SK-N-SH (cell line): ENCODE measurements around the gene AANAT. TPM values are rescaled to one million over a fixed set of nuclear protein-coding genes. Genes with fewer than 3 reads are reported as not detected.

ENCODE experiments used
- CTCF ChIA-PET: fragments of 300-600, 350-600 bp; formaldehyde crosslinking; extraction: SDS; loops from one replicate; lab custom pipeline; 2021; lab: Yijun Ruan, JAX
- POLR2A ChIA-PET: fragments of 350-600 bp; sonication (Branson Sonifier 250); formaldehyde crosslinking; extraction: SDS; loops from one replicate; lab custom pipeline; 2020; ENCODE audit warnings: antibody characterized with exemption, inconsistent platforms; lab: Yijun Ruan, JAX
- DNase-seq: peaks from one replicate; pipeline ENCODE4 v3.0.0; 2012
- H2AFZ ChIP-seq: fragments of 200-600 bp; sonication (generic); 2 replicates; pipeline ENCODE4 v1.8.1; 2016; ENCODE audit warnings: antibody characterized with exemption, mild to moderate bottlenecking, low read depth
- H3F3A ChIP-seq: fragments of 200-600 bp; sonication (generic); replicated peaks from 2 replicates; pipeline ENCODE3; 2016; ENCODE audit warnings: antibody characterized with exemption, mild to moderate bottlenecking; ENCODE audit not compliant: insufficient read depth
- H3K27ac ChIP-seq, 2 experiments: fragments of 200-500 bp in 1 of 2; fragments of 200-600 bp in 1 of 2; sonication (Bioruptor generic) in 1 of 2; sonication (generic), shearing (Covaris generic) in 1 of 2; 2 replicates each; pipeline versions ENCODE4 v1.5.1 to v1.6.1; 2014 to 2016; ENCODE audit warnings: low read depth in 2 of 2, inconsistent platforms in 1 of 2, low read length in 1 of 2, mild to moderate bottlenecking in 1 of 2, mixed read lengths in 1 of 2
- H3K27me3 ChIP-seq: fragments of 200-600 bp; sonication (generic), shearing (Covaris generic); 2 replicates; pipeline ENCODE4 v1.6.1; 2016; ENCODE audit warnings: mixed run types; ENCODE audit not compliant: insufficient read depth
- H3K36me3 ChIP-seq, 2 experiments: fragments of 200-500 bp in 1 of 2; fragments of 200-600 bp in 1 of 2; sonication (Bioruptor generic) in 1 of 2; sonication (generic) in 1 of 2; replicated peaks in 1 of 2; 2 replicates each; pipeline versions ENCODE3 to v1.5.1; 2014 to 2016; ENCODE audit warnings: low read length in 1 of 2, mild to moderate bottlenecking in 1 of 2; ENCODE audit not compliant: insufficient read depth in 2 of 2, control insufficient read depth in 1 of 2
- H3K4me1 ChIP-seq, 2 experiments: fragments of 200-500 bp in 1 of 2; fragments of 200-600 bp in 1 of 2; sonication (Bioruptor generic) in 1 of 2; sonication (generic), shearing (Covaris generic) in 1 of 2; 2 replicates each; pipeline versions ENCODE4 v1.5.1 to v1.6.1; 2014 to 2016; ENCODE audit warnings: low read depth in 1 of 2, low read length in 1 of 2, mixed run types in 1 of 2; ENCODE audit not compliant: insufficient read depth in 2 of 2, control insufficient read depth in 1 of 2
- H3K4me2 ChIP-seq: fragments of 200-600 bp; sonication (generic), shearing (Covaris generic); 2 replicates; pipeline ENCODE4 v1.6.1; 2017; ENCODE audit warnings: mixed run types
- H3K4me3 ChIP-seq, 2 experiments: fragments of 200-500 bp in 1 of 2; fragments of 200-600 bp in 1 of 2; sonication (Bioruptor generic) in 1 of 2; sonication (generic), shearing (Covaris generic) in 1 of 2; 2 replicates each; pipeline versions ENCODE4 v1.5.1 to v1.8.1; 2014 to 2016; ENCODE audit warnings: low read depth in 2 of 2, inconsistent platforms in 1 of 2, low read length in 1 of 2, mild to moderate bottlenecking in 1 of 2, mixed read lengths in 1 of 2, moderate library complexity in 1 of 2
- H3K79me2 ChIP-seq: fragments of 200-600 bp; sonication (generic); 2 replicates; pipeline ENCODE4 v1.8.1; 2017; ENCODE audit warnings: mild to moderate bottlenecking; ENCODE audit not compliant: insufficient read depth
- H3K9ac ChIP-seq: fragments of 200-600 bp; sonication (generic); 2 replicates; pipeline ENCODE4 v1.6.1; 2017; ENCODE audit warnings: mixed run types
- H3K9me2 ChIP-seq: fragments of 200-600 bp; sonication (generic); 2 replicates; pipeline ENCODE4 v1.6.1; 2017; ENCODE audit warnings: mixed run types
- H3K9me3 ChIP-seq: fragments of 200-600 bp; sonication (generic); 2 replicates; pipeline ENCODE4 v1.6.1; 2017; ENCODE audit warnings: mixed run types, mild to moderate bottlenecking, moderate library complexity
- H4K20me1 ChIP-seq: fragments of 200-600 bp; sonication (generic); 2 replicates; pipeline ENCODE4 v1.6.1; 2017; ENCODE audit warnings: mild to moderate bottlenecking, mixed run types; ENCODE audit not compliant: insufficient read depth
- CTCF ChIP-seq: fragments of 200-600 bp; sonication (generic); IDR thresholded peaks from 2 replicates; pipeline ENCODE4 v1.6.1; 2017; ENCODE audit warnings: antibody characterized with exemption, mild to moderate bottlenecking, moderate library complexity
- EP300 ChIP-seq, 2 experiments: IDR thresholded peaks; 2 replicates each; pipeline versions ENCODE4 v1.4.0 to v1.6.1; 2012; ENCODE audit warnings: borderline replicate concordance in 1 of 2, low read depth in 1 of 2, low read length in 1 of 2
- EZH2phosphoT487 ChIP-seq: fragments of 200-600 bp; sonication (generic); IDR thresholded peaks from 2 replicates; pipeline ENCODE4 v1.6.1; 2017; ENCODE audit warnings: low read depth, mixed run types, mild to moderate bottlenecking, antibody characterized with exemption, moderate library complexity, borderline replicate concordance
- FOXJ3 ChIP-seq: sonication (generic); formaldehyde crosslinking; IDR thresholded peaks from 2 replicates; pipeline ENCODE4 v1.5.1; 2020; ENCODE audit warnings: mild to moderate bottlenecking, missing genetic modification reagents
- FOXM1 ChIP-seq: IDR thresholded peaks from 2 replicates; pipeline ENCODE4 v1.4.0; 2012; ENCODE audit warnings: low read depth, mild to moderate bottlenecking
- GATA2 ChIP-seq: sonication (generic); formaldehyde crosslinking; IDR thresholded peaks from 2 replicates; pipeline ENCODE4 v1.5.0; 2020; ENCODE audit warnings: mild to moderate bottlenecking, missing genetic modification reagents
- JUND ChIP-seq: IDR thresholded peaks from 2 replicates; pipeline ENCODE4 v1.4.0; 2012
- MXI1 ChIP-seq: IDR thresholded peaks from 2 replicates; pipeline ENCODE4 v1.6.1; 2012; ENCODE audit warnings: mild to moderate bottlenecking, low read depth, low read length, improper control_type of control experiment
- PBX3 ChIP-seq: IDR thresholded peaks from 2 replicates; pipeline ENCODE4; 2012
- RAD21 ChIP-seq: IDR thresholded peaks from 2 replicates; pipeline ENCODE4 v1.6.1; 2012; ENCODE audit warnings: mild to moderate bottlenecking, low read length
- RCOR1 ChIP-seq: fragments of 150-350 bp; IDR thresholded peaks from 2 replicates; pipeline ENCODE4 v1.6.1; 2017; ENCODE audit warnings: antibody characterized with exemption, low read length
- REST ChIP-seq: IDR thresholded peaks from 2 replicates; pipeline ENCODE4 v1.6.1; 2012; ENCODE audit warnings: mild to moderate bottlenecking, low read depth, low read length, moderate library complexity
- RFX5 ChIP-seq: IDR thresholded peaks from 2 replicates; pipeline ENCODE4 v1.6.1; 2012; ENCODE audit warnings: mild to moderate bottlenecking, improper control_type of control experiment, low read length
- RXRA ChIP-seq: IDR thresholded peaks from 2 replicates; pipeline ENCODE4 v1.4.0; 2012; ENCODE audit warnings: low read depth, mild to moderate bottlenecking, borderline replicate concordance
- SMC3 ChIP-seq: IDR thresholded peaks from 2 replicates; pipeline ENCODE4 v1.6.1; 2012; ENCODE audit warnings: low read depth, low read length, improper control_type of control experiment
- TAF1 ChIP-seq: IDR thresholded peaks from 2 replicates; pipeline ENCODE4 v1.6.1; 2012; ENCODE audit warnings: low read depth, mild to moderate bottlenecking, low read length, moderate library complexity, borderline replicate concordance
- TCF12 ChIP-seq: IDR thresholded peaks from 2 replicates; pipeline ENCODE4 v1.4.0; 2012
- USF2 ChIP-seq: fragments of 150-350 bp; IDR thresholded peaks from 2 replicates; pipeline ENCODE4 v1.6.1; 2017; ENCODE audit warnings: antibody characterized with exemption, low read length, low read depth, borderline replicate concordance
- YY1 ChIP-seq: IDR thresholded peaks from 2 replicates; pipeline ENCODE4 v1.4.0; 2012; ENCODE audit warnings: low read depth, mild to moderate bottlenecking
- ZBTB33 ChIP-seq: IDR thresholded peaks from 2 replicates; pipeline ENCODE4 v1.4.0; 2012; ENCODE audit warnings: low read depth, borderline replicate concordance
- whole genome bisulfite sequencing: methylation state at CpG from one replicate; pipeline ENCODE4 v1.1.6; 2017; ENCODE audit warnings: low lambda C conversion rate; 5-methylcytosine and 5-hydroxymethylcytosine counted together
- polyA plus RNA-seq, 3 experiments: library from polyadenylated mRNA; depleted of rRNA; stranded (reverse); fragments of >200 nt; gene quantifications; 2 replicates each; pipeline ENCODE4 v1.2.3, GENCODE V29; 2012

The AANAT gene
- polyA plus RNA-seq, 1 of the 3 experiments (the other 2 are of a cell fraction), result 0.26 TPM

GRCh38 chr17:76437467-76438402 lies 29.7 kb upstream of the AANAT start:
- no peaks in the 10 kb centered on the region for H3F3A ChIP-seq
- H3K4me1 ChIP-seq, result peaks cover 0 to 11% of the 10 kb centered on the region in 2 experiments; a peak in 2 of 4 replicates
- H3K9me3 ChIP-seq, result no peaks in the 10 kb centered on the region
- H3K27ac ChIP-seq, result no peak overlapping the region
- peaks cover 94% of the 10 kb centered on the region for H3K79me2 ChIP-seq
- CTCF ChIA-PET, result interaction anchor here (0.6 to 5.7 kb wide), 15 partner anchors 9 to 106 kb away, joined by 3 to 40 read pairs (median 3); partner anchors contain the start of gene UBE2O
- no peak overlapping the region for H3K9ac ChIP-seq
- H3K27me3 ChIP-seq, result no peaks in the 10 kb centered on the region
- peaks cover 75% of the 10 kb centered on the region for H4K20me1 ChIP-seq
- no peaks in the 10 kb centered on the region for H3K9me2 ChIP-seq
- 86% methylated on average over 13 of the region's 13 CpGs for WGBS
- POLR2A ChIA-PET, result no interaction called here
- DNase-seq, result no peak
- TF ChIP-seq GATA2 (no peak), ZBTB33 (no peak), RXRA (no peak), CTCF (no peak), USF2 (no peak), MXI1 (no peak), RCOR1 (no peak), EZH2phosphoT487 (no peak), FOXJ3 (CRISPR knock-in tag) (no peak), EP300 (IDR thresholded peaks at IDR 0.05; ENCODE audit: borderline replicate concordance in 1 of 2, low read depth in 1 of 2, low read length in 1 of 2) (no peak), REST (no peak), FOXM1 (no peak), TCF12 (no peak), PBX3 (no peak), RFX5 (no peak), RAD21 (no peak), TAF1 (no peak), SMC3 (no peak), JUND (no peak), YY1 (no peak)
- no peak overlapping the region for H3K4me3 ChIP-seq
- no peak overlapping the region for H3K4me2 ChIP-seq
- H2AFZ ChIP-seq, result no peak overlapping the region
- H3K36me3 ChIP-seq, result no peaks in the 10 kb centered on the region
